GM19099 (cell line): ENCODE data around the gene RPH3AL.

Experiments
- POLR2A ChIP-seq: IDR thresholded peaks from 3 replicates; pipeline ENCODE4 v1.6.1; 2011; ENCODE audit warnings: low read depth; ENCODE audit not compliant: insufficient read length; ENCODE audit errors: extremely low read depth

Gene RPH3AL

DNA sequence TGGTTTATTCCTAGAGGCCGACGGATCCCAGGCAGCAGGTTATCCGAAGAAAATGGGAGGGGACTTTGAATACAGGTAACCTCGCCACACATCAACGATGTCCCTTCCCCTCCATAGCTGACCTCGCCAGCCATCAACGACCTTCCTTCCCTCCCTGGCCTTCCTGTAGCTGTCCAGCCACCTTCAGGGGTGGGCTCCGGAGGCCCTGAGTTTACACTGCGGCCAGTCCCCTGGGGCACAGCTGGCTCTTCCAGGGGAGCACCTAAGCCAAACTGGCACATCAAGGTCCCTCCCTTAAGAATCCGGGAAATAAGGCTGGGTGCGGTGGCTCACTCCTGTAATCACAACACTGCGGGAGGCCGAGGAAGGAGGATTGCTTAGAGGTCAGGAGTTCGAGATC, 10.1 kb upstream of the RPH3AL start:
- no peak for TF ChIP-seq POLR2A

DNA sequence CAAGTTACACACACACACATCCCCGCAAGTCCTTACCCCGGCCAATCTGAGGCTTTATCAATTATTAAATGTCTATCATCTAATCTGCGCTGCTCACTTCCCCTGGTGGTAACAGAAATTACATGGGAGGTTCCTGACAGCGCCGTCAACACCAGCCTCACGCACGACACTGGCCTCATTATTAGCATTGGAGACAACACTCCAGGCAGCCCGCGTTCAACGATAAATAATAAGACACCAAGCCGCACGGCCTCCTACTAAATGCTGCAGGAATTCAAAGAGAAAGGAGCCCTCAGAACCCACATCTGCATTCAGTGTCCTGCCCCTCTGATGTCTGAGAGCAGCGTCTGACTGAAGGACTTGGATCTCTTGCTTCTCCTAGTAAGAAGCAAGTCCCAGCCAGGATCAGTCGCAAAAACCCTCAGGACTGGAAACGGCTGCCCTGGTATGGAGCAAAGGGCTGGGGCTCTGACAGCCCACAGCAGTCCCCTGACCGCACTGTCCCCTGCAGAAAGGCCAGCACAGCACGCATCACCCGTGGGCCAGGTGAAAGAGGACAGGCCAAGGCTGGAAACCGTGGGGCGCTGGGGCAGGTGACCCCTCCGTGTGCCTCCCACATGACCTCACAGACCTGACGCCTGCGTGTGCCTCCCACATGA, 7.6 kb upstream of the RPH3AL start:
- TF ChIP-seq POLR2A, result no peak

DNA sequence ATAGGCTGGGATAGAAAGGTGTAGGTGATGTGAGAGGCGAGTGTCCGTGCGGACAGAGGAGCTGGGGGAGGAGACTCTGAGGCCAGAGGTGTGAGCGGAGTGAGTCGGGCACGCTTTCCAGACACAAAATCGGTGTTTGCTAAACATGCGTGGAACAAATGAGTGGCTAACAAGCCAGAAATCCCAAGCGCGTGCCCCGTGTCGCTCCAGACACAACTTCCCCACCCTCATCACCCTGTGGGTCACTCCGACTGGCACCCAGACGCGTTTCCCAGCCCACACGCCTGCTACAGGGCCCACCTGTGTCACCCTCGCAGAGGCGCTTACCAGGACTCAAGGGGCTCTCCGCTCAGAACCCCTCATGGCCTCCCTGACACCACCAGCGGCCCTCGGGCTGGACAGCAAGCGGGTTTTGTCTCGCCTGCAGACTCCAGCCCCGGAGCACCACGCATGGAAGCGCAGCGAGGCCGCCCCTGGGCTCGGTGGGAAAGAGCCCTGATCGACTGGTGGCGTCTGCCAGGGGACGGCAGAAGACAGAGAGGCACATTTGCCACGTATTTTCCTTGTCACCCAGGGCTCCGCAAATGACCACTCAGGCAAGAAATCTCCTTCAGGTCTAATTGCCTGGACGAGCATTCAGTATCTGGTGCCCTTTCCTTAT, 6.0 kb upstream of the RPH3AL start:
- no peak for TF ChIP-seq POLR2A

DNA sequence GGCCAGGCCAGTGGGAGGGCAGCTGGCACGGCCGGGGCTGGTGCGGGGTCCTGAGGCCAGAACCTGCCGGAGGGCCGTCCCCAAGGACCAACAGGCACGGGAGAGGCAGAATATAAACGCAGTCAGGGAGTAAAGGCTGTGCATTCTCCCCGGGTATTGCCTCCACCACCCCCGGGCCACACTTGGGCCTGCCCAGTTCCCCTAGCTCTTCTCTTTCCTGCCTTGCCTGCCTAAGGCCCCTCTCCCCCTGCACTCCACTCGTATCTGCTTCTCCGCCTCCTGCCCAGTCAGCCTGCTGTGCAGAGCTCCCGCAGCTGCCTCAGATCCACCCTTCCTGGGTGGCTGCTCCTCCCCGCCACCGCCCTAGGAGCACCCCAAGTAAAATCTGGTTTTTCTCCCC, 5.0 kb upstream of the RPH3AL start:
- TF ChIP-seq POLR2A, result no peak

DNA sequence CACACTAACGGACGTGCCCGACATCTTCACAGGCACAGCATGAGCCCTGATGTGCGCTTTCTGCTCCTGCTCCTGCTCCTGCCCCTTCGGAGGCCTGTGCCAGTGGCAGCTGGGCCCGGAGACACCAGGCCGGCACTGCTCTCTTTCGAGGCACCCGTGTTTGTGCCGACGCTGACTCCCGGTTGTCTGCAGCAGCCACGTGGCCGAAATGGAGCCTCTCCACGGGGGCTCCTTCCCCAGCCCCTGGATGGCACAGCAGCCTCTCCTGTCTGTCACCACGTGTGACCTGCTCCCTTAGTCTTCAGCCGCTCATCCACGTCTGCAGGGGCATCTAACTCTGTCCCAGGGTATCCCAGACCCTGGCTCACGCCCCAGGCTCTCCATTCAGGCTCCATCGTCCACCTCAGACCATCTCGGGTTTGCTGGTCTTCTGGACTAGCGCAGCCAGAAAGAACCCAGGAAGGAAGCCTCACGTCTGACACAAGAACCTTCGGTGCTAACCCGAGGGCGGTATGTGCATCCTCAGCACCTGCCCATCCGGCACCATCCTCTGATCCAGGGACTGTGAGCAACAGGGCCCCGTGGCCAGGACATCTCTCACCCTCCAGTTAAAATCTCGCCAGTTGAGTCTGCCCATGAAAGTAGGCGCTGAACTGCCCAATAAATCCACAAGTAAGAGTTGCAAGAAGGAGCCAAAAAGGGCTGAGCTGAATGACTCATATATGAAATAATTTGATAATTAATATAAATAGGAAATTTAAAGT, 4.2 kb upstream of the RPH3AL start:
- no peak for TF ChIP-seq POLR2A

DNA sequence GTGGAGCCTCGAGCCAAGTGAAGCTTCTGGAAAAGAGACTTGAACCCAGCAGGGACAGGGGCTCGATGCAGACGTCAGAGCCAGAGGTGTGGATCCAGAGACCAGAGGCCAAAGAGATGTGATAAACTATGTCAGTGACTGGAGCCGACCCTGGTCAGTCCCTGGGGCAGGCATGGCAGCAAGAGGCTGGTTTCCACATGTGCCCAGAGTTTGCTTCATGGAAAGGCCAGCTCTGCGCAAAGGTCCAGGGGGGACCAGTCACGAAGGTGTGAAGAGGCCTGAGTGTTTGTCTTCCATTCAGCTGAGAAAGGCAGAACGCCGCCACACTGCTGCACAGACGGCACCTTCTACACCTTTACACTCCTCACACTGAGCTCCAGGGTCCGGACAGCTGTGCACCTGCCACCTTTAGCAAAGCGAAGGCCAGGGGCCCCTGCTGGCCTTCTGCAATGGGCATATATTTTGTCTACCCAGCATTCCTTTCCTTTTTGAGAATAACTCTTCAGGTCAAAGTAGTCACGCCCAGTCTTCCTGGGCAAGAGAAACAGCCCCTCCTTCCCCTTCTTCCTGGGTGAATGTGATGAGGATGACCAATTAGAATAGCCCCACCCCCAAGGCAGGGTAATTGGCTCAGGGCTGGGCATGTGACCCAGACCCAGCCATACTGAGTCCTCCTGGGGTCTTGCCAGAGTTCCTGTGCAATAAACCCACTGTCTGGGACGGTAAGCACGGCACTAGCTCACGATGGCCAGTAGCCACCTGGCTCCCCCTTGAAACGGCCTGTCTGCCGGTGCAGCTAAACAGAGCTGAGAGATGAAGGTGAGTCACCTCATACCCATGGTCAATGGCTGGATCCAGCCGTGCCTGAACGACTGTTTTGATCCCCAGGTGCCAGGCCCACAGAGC, 2.3 kb upstream of the RPH3AL start:
- TF ChIP-seq POLR2A, result no peak

DNA sequence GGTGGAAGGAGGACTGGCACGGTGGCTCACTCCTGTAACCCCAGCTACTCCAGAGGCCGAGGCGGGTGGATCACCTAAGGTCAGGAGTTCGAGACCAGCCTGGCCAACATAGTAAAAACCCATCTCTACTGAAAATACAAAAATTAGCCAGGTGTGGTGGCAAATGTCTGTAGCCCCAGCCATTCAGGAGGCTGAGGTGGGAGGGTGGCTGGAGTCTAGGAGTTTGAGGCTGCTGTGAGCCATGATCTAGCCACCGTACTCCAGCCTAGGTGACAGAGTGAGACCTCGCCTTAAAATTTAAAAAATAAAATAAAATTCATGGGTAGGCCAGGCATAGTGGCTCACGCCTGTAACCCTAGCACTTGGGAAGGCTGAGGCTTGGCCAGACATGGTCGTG, 1.2 kb upstream of the RPH3AL start:
- TF ChIP-seq POLR2A, result no peak

DNA sequence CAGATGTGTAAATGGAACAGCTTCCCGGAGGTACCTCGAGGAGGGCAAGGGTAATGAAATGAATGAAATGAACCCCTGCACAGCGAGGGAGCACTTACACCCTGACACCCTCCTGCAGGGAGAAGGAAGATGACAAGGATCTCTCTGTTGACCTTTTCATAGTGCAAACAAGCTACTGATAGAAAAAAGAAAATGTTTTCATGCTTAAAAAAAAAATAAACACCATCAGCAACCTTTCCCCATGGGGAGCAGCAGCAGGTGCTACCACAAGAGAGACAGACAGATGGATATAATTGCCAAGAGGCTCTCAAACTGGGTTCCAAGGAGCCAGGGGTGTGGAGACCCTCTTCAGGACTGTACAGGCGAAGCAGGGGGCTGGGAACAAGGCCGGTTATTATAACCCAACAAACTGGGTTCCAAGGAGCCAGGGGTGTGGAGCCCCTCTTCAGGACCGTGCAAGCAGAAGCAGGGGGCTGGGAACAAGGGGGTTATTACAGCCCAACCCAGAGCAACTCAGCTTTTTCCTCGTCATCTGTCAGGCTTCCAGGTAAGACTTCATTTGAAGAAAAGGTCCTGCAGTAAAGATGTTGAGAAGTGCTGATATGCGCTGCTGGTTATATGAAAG, 718 bp upstream of the RPH3AL start:
- TF ChIP-seq POLR2A, result no peak

DNA sequence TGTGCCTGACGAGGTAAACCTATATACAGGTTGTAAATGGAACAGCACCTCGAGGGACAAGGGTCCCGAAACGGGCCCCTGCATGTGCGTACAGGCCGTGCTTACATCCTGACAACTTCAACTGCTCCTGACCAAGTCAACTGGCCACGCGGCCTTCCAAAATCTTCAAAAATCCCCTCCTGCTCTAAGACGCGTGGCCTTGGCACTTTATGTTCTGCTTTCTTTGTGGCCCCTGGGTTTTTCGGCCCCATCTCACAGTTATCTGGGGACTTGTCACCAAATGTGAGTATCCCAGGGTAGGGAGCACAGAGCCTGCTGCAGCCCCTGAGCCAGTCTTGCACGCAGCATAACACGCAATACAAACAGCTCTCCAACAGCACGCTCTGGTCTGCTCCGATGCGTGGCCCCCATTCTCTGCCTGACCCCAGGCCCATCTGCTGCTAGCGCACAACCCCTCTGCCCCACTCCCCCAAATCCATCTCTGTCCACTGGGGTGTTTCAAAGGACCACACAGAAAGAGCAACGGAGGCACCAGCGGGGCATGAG, 659 bp downstream of the RPH3AL start:
- no peak for TF ChIP-seq POLR2A

DNA sequence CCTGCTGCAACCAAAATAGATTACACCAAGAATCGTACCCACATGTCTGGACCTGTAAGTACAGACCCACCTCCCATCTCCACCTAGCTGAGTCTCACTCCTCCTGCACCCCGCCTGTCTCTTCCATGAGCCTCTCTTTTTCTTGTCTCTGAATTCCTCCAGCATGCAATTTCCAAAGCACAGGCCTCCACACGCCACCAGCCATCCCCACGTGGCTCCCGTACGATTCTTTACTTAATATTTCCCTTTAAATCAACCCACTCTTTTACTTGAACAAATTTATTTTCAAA, 1.2 kb downstream of the RPH3AL start:
- no peak for TF ChIP-seq POLR2A

DNA sequence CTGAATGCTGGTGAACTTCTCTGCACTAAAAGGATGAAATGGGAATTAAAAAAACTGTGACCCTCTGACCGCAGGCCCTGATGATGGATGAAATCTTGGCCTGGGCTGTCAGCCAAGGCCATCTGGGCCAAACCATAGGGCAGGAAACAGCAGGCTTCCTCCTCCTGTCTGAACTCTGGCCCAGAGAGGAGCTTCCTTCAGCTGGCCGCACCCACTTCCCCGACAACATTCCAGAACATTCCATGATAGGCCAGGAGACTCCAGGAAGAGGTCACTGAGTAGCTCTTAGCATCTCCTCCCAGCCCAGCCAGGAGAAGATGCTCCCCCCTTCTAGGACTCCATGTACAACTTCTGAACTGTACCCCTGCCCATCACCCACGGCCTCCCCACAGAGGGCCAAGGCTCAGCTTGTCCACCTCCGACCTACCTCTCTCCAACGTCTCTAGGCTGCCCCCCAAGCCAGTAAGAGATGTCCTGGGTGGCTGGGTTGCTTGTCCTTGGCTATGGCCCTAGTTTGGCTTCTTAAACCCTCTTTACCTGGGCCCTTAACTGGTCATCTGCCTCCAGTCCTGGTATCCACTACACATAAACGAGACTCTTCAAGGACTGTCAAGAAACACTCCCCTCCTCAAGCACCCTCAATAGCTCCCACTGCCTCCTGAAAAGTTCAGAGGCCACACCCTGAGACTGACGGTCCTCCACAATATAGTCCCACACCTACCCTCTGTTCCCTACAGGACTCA, 1.7 kb downstream of the RPH3AL start:
- no peak for TF ChIP-seq POLR2A

DNA sequence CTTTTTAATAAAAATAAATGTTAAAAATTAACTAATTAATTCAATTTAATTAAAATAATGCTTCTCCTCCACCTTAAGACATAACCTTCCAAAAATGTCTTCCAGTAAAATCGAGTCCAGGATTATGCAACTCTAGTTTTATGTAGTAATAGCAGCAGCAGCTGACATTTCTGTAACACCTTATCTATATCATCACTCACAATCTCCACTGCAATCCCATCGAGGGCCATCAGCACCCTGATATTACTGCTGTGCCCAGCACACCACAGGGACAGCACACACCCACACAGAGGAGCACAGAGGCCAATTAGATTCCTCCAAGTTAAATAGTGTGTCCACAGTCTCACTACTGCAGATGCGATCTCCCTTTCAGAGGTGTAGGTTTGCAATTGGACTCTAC, 2.9 kb downstream of the RPH3AL start:
- no peak for TF ChIP-seq POLR2A

DNA sequence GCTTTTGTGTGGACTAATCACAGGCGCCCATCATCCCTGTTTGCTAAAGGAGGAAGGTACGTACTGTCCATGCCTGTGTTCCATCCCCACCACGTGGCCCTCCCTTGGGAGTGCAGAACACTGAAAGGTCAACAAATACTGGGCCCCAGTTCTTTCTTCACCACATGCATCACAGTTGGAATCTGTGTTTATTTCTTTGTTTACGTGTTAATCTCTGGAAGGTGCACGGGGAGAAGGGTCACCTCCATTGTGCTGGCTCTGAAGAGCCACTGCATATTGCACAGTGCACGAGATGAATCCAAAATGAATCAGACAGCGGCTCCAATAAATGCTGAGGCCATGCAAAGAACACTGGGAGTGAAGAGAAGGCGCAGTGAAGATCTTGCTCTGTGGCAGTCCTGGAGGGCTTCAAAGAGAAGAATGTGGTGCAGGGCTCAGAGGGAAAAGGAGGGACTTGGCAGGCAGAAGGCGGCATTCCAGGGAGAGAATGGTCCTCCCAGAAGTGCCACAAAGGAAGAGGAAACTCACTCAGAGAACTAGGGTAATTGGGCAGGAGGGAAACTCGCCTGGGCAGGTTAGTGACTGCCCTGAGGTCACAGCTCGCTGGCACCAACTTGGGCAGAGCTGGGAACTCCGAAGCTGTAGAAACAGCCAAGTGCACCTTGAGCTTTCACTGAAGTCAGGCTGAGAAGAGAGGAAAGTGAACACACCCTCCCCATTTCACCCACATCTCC, 3.7 kb downstream of the RPH3AL start:
- TF ChIP-seq POLR2A, result no peak
